ENCODE measurements around the gene LYST.
"Not testable (repeated sequence)": the region's sequence is repeated elsewhere in the genome, so short reads cannot be mapped to it uniquely, and the experiment has no call there.

LYST gene

DNA sequence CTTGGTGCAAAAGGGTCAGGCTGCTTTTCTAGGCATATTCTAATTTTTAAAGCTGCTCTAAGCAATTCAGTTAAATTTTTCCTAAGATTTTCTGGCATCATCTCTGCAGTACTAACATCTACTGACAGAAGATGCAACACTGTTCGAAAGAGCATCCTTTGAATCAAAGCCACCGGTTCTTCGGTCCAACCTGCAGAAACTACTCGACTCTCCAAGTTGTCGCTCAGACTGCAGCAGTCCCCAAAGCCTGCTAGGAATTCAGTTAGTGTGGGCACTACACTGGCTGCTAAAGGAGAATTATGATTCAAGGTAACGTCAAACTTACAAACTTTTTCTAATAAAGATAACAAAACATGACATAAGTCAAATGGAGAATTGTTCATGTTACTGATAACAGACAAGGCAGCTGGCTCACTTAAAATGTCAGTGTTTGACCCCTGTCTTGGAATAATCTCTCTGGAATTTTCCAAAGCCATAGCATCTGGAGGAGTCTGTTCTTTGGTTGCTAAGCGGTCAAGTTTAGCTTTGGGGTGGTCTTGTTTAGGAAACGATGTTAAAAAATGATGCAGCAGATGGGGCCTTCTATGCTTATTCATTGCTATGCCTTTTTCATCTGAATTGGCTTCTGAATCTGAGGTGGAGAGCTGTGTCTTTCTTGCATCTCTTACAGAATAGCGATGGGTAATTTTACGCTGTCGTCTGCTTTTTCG is 56.9 kb downstream of the LYST start:
- no peak for DNase-seq

DNA sequence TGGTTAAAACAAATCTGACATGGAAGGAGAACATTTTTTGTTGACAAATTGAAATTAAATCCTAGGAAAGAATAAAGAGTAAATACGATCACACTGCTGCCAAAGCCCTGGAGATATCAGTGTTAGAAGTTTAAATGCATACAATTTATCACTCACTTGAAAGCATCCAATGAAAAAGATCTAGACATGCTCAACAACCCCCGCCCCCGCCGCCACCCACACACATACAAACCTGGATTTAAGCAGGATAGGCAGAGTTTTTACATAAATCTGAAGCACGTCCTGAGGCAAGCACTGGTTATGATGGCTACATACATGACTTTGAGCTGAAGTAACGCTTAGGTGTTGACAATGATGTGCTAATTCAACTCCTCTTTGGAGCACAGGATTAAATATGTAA is 58.5 kb downstream of the LYST start:
- no peak for DNase-seq

DNA sequence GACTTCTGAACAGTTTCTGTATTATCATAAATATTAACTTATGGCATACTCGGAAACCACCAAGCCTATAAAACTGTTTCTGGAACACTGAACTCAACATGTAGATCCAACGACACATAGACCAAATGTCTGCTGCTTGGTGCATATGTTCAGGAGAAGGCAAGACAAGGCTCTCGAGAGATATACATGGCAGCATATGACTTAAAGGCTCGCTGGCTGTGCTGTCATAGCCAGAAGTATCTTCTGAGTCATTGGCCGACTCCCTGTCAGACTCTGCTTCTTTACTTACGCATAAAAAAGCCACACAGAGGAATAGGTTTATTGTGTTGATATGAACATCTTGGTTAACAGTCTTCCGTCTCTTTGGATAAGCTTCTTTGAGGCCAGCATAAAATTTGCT is 60.6 kb downstream of the LYST start:
- DNase-seq, result no peak

DNA sequence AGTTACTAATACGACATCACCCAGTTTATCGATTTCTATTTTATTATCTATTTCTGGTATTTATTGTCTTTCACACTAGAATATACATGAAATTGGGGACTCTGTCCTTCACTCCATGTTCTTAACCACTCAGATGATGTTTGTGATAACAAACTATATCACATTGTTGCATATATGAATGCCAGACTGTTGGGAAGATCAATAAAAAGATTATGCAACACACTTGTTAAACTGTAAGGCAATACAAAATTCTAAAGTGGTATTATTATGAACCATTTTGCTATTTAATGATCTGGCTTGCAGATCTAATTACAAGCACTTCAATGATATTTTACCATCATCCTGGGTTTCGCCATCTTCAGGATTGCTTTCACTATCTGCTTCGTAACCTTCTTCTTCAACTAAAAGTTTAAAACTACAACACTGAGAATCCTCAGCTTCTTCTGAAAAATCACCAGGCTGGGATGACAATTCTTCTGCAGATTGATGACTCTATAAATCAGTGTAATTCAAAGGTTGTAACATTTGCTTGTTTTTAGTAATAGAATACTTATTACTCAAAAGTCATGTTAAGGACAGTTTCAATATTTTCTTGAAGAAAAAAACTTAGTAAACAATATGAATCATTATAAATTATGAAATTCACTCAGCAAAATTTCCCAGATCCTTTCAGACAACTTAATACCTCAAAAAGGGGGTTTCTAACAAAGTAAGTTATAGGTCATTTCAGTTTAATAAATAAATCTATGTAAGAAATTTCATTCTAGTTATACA is 63.9 kb downstream of the LYST start:
- DNase-seq, result no peak

DNA sequence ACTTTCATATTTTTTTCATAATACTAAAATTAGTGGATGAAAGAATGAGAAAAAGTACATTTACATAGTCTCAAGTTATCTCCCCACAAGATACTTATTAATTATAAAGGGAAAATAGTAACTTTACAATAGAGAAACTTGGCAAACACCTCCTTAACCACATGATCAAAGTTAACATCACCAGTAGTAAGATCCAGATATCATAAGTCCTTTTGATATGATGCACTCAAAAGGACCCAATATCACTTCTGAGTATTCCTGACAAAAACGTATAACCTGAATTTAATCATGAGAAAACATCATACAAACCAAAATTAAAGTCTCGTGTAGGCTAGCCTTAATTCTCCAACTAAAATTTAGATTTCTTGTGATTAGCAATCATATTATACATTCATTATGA is 67.4 kb downstream of the LYST start:
- no peak for DNase-seq

DNA sequence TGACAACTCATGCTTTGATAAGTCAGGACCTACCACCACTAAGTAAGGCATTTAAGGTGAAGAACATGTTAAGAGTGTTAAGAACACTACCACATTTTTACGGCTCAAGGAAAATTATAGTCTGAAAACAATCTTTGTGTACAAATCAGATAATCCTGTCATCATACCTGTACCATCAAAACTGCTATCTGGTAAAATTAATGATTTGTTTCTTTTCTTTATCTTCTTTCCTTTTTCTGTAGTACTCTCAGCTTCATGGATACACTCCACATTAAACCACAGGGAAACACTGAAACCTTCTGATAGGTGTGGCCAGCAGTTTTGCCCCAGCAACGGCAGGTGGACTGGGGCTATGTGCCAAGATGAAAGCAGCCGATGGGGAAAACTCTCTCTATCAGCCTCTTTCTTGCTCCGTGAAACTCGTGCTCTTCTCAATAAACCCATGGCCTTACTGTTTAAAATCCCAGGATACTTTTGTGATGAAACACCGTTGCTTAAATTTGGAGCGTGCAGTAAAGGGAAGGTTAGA is 75.1 kb downstream of the LYST start:
- DNase-seq, result no peak

DNA sequence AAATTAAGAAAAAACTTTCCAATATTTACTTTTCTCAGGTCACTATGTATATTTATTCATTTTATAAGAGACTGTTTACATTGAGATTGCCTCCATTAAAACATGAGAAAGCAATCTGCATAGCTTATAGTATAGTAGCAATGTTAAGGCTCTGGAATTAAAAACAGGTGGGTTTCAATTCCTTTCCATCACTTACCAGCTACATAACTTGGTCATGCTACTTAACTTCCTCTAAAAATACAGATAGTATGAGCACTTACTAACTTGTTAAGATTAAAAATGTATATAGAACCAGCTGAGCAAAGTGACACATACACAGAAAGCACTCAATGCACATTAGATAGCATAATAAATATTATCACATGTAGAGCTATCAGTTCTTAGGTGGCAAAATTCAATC is 76.6 kb downstream of the LYST start:
- DNase-seq, result no peak

DNA sequence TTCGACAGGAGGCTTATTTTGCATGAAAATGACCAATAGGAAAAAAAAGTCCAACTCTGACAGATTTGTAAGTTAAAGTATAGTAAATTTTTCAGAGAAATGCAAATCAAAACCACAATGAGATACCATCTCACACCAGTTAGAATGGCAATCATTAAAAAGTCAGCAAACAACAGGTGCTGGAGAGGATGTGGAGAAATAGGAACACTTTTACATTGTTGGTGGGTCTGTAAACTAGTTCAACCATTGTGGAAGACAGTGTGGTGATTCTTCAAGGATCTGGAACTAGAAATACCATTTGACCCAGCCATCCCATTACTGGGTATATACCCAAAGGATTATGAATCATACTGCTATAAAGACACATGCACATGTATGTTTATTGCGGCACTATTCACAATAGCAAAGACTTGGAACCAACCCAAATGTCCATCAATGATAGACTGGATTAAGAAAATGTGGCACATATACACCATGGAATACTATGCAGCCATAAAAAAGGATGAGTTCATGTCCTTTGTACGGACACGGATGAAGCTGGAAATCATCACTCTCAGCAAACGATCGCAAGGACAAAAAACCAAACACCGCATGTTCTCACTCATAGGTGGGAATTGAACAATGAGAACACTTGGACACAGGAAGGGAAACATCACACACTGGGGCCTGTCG is 80.3 kb downstream of the LYST start:
- not testable (repeated sequence) for DNase-seq

DNA sequence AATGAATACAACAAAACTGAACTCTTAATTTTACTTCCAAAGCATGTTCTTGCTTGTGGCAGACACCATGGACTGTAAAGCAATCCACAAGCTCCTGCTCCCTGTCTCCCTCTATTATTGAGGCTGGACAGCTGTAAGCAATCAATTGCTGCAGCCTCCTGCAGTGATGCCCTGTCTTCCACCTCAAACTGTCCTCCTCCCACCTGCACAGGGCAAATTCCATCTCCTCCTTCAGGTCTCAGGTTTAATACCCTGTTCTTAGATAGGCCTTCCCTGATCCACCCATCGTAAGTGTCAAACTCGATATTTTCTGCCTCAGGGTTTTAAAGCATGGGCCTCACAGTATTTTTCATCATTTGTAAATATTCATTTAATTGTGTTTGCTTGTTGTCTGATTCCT is 81.8 kb downstream of the LYST start:
- no peak for DNase-seq

DNA sequence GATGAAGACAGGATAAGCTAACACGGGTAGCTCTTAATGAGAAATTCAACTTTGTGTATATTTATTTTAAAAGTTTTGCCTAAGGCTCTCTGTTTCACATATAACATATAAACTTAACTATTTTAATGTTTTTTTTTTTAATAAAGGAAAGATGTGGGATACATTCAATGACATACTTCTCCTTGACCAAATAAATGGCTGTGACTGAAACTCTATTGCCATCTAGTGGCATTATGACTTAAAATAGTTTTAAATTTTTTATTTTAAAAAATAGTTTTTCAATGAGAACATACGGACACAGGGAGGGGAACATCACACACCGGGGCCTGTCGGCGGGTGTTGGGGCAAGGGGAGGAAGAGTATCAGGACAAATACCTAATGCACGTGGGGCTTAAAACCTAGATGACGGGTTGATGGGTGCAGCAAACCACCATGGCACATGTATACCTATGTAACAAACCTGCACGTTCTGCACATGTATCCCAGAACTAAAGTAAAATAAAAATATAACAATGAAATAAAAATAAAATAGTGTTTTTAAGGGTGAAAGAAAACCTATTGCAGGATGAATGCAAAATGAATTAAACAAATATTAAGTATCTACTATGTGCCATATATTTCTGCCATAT is 83.4 kb downstream of the LYST start:
- no peak for DNase-seq

DNA sequence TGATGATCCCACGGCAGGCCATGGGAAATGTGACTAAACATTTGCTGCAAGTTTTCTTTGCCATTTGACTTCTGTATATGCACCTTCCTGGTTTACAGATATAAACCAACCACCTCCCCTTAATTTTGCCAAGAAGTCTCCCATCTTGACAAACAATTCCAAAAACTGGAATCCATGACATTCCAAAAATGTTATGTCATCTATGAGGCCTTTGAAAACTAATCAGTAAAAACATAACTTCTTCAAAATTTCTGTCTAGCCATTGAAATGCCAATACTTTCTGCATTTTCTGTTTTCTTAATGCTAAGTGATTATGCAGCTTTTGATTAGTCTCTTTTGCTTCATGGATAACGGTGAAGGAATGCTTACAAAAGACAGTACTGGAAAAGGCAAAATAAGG is 84.1 kb downstream of the LYST start:
- no peak for DNase-seq

DNA sequence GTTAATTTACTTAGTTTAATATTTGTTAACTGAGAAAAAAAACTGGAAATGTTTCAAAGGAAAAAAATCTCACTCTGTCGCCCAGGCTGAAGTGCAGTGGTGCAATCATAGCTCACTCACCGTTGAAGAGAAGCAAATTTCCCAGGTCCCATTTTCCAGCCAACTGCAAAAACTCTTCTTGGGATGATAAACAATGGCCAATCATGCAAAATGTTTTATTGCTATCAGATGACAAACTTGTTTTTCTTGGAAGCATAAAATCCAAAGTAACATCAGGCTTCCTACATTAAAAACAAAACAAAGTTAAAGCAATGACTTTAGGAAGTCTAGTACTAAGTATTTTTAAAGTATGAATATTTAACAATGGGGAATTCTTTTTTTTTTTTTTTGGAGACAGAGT is 84.9 kb downstream of the LYST start:
- DNase-seq, result no peak

DNA sequence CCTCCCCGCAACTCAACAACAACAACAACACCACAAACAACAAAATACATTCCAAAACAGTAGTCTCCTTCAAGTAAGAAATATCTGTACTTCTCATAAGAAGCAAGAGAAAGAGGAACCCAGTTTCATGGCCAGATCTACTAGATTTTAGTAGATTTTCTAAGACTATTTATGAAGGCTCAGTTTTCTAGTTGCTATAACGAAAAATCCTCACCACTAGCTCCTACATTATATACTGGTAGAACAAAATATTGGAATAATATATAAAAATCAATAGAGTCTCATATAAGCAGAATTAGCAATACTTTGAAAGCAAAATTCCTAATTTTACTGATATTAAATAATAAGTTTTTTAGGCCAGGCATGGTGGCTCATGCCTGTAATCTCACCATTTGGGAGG is 86.9 kb downstream of the LYST start:
- DNase-seq, result no peak

DNA sequence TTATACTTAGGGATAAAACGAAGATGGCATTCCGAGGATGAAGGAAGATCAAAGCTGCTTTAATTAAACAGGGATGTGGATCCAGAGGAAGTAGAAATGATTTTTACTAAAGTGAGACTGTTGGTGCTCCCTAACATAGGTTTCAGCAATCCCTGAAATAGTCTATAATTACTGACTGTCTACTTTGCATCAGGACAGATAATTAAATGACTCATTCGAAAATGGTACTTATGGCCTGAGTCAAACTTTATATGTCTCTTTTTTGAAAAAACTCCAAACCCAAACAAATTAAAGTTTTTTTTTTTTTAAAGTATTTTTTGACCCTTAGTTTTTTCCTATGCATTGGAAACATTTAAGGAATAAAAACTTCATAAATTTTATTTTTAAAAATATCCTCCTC is 90.3 kb downstream of the LYST start:
- no peak for DNase-seq

DNA sequence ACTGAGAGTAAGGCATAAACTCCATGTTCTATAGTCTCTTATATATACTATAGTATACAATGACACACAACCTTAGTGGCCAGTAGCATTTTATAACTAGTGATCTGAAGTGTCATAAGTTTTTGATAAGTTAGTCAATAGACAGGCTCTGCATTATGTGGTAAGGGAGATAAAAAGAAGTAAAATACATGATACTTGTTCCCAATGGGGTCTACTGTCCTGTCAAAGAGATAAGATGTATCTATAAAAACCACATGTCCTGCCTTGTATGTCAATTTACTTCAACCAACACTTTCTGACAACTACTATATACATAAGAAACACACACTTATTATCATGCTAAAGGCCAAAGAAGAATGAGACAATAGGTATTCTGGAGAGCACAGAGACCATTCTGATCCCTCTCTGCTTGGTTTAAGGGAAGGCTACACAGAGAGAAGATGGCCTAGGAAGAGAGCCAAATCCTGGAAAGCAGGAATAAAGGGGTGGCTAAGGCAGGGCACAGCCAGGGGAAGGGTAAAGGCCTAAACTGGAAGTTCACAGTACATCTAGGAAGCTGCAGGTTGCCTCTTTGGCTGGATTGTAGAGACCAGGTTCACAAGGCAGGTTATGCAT is 91.4 kb downstream of the LYST start:
- DNase-seq, result no peak

DNA sequence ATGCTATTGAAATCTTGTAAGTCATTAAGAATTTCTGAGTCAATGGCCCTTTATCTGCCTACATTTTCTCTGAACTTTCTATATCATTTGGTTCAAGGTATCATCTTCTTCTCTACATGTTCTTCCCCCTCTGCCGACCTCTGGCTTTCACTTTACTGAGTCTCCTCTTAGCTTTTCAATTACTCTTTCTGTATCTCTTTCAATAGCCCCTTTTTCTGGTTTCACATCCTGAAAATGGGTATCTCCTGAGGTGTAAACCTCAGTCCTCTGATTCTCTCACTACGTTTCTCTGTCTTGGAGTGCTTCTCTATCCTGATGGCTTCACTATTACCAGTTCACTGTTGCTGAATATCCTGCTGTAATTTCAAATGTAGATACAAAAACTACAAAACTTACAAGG is 98.9 kb downstream of the LYST start:
- DNase-seq, result no peak

DNA sequence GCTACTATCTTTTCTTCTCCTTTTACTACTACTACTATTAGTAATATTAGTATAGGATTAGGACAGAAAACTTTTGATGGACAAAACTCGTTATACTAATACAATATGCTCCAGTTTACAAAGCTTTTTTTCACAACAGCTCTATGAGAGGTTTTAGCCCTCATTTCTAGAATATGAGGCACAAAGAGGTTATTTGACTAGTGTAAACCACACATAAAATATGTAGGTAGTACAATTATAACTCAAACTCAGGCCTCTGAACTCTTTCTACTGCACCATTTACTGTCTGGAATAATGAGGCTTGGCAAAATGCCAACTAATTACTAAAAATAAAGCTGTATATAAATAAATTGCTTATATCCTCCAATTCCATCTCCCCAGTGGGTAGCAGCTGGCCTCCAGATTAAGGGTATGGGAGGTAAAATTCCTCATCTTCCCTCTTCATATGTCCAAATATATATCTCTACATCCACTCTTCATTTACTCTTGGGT is 99.9 kb downstream of the LYST start:
- DNase-seq, result no peak

DNA sequence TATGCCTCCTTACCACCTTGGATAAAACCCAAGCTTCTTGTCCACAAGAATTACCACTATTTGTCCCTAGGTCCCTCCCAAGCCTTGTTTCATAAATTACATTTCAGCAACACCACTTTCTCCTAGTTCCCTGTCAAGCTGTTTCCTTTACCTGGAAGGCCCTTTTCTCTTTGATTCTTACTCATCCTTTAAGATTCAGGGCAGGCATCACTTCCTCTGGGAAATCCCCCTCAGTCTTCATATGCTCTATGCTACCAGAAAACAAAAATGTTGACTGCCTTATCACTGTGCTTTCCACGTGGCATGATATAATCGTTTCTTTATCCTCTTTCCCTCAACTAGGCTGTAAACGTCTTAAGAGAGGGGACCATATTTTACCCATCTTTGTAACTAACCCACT is 102.7 kb downstream of the LYST start:
- no peak for DNase-seq

DNA sequence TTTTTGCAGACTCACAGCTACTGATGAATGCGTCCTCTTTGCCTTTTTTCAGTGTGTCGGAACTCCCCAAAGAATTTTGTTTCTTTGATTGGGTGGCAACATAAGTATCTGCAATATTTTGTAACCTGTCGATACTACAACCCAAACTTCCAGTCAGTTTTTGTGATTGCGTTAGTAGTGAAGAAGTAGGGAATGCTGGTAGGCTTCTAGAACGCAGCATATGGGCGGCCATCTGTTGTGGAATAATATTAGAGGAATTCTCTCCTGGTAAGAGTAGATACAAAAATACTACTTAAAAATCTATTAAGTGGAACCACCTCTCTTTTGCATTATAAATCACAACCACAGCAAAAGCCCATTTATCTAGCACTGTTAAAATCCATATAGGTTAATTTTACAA is 107.4 kb downstream of the LYST start:
- no peak for DNase-seq

DNA sequence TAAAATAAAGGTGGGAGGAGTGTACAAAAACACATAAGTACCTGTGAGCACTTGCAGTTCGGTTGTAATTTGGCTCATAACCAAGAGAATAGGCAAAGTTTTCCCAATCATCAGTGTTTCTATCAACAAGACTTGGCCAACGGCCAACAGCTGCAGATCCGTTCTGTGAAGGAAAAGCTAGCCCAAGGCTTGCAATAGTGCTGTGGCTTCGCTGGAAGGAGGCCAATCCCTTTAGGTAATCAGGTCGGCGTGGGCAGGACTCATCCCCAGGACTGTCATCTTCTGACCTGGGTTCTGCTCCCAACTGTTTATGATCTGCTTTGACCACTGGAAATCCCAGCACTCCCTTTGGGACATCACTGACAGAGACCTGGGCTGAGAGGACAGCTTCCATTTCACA is 107.8 kb downstream of the LYST start:
- no peak for DNase-seq

DNA sequence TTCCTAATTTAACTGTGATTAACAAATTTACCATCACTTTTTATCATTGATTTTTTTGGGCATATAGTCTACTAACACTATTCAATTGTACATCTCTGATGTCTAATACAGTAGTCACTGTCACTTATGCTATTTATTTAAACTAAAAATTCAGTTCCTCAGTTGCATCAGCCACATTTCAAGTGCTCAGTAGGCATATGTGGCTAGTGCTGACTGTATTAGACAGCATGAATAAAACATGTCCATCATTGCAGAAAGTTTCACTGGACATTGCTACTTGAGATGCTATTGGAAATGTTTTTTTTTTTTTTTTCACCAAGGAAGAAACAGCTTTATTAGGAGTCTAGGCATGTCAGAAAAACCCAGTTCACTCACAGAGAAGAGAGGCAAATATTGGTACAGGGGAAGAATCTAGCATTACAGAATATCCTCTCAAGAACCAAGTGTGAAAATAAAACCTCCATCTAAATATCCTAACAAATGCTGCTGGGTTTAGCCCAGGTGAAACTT is 109.1 kb downstream of the LYST start:
- no peak for DNase-seq

DNA sequence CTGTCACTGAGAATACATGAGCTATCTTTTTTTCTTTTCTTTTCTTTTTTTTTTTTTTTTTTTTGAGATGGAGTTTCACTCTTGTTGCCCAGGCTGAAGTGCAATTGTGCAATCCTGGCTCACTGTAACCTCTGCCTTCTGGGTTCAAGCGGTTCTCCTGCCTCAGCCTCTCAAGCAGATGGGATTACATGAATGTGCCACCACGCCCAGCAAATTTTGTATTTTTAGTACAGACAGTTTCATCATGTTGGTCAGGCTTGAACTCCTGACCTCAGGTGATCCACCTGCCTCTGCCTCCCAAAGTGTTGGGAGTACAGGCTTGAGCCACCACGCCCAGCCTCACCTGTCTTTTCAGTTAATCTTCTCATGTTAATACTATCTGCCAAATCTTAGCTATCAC is 112.5 kb downstream of the LYST start:
- not testable (repeated sequence) for DNase-seq
